ENCODE results near the gene RUSF1.

The RUSF1 gene

GRCh38 chr16:31471241-31471874 is 36.8 kb downstream of the RUSF1 start:
- TF ChIP-seq CTCF (IDR thresholded peaks at IDR 0.05; ENCODE audit: low read depth, low read length), result no peak
- in situ Hi-C loops (cut with HindIII; ENCODE audit: low sequenced_read_pairs), result loop anchor here (25.0 kb wide), 1 partner anchor 284 kb away; the partner anchor contains the start of gene FUS
- H3K4me3 ChIP-seq (ENCODE audit: low read depth, low read length), result peak overlapping the region; percentile 82
- no peak for DNase-seq (ENCODE audit: low read depth, low spot score)

- TF ChIP-seq CTCF (IDR thresholded peaks at IDR 0.05; ENCODE audit: low read depth, low read length), result no peak
- H3K4me3 ChIP-seq (ENCODE audit: low read depth, low read length), result no peak overlapping the region
- no peak for DNase-seq (ENCODE audit: low read depth, low spot score)
- in situ Hi-C loops (cut with HindIII; ENCODE audit: low sequenced_read_pairs), result loop anchor here (25.0 kb wide), 1 partner anchor 283 kb away; the partner anchor contains the start of gene FUS
Measured at GRCh38 chr16:31470615-31471014, 37.6 kb downstream of the RUSF1 start.

- TF ChIP-seq CTCF (IDR thresholded peaks at IDR 0.05; ENCODE audit: low read depth, low read length), result no peak
- DNase-seq (ENCODE audit: low read depth, low spot score), result no peak
- H3K4me3 ChIP-seq (ENCODE audit: low read depth, low read length), result no peak overlapping the region
- in situ Hi-C loops (cut with HindIII; ENCODE audit: low sequenced_read_pairs), result loop anchor here (25.0 kb wide), 1 partner anchor 281 kb away; the partner anchor contains the start of gene FUS
Measured at GRCh38 chr16:31467858-31468257, 40.3 kb downstream of the RUSF1 start.

- no peak for TF ChIP-seq CTCF (IDR thresholded peaks at IDR 0.05; ENCODE audit: low read depth, low read length)
Measured at GRCh38 chr16:31467151-31467773, 40.9 kb downstream of the RUSF1 start.

GRCh38 chr16:31466381-31466841 is 41.8 kb downstream of the RUSF1 start:
- no peak for DNase-seq (ENCODE audit: low read depth, low spot score)
- in situ Hi-C loops (cut with HindIII; ENCODE audit: low sequenced_read_pairs), result loop anchor here (25.0 kb wide), 1 partner anchor 279 kb away; the partner anchor contains the start of gene FUS
- H3K4me3 ChIP-seq (ENCODE audit: low read depth, low read length), result no peak overlapping the region
- no peak for TF ChIP-seq CTCF (IDR thresholded peaks at IDR 0.05; ENCODE audit: low read depth, low read length)

More at GRCh38 chr16:31467151-31467773, 40.9 kb downstream of the RUSF1 start:
- H3K4me3 ChIP-seq (ENCODE audit: low read depth, low read length), result no peak overlapping the region
- no peak for DNase-seq (ENCODE audit: low read depth, low spot score)
- in situ Hi-C loops (cut with HindIII; ENCODE audit: low sequenced_read_pairs), result loop anchor here (25.0 kb wide), 1 partner anchor 280 kb away; the partner anchor contains the start of gene FUS

- TF ChIP-seq CTCF (IDR thresholded peaks at IDR 0.05; ENCODE audit: low read depth, low read length), result no peak
- H3K4me3 ChIP-seq (ENCODE audit: low read depth, low read length), result no peak overlapping the region
- DNase-seq (ENCODE audit: low read depth, low spot score), result no peak
- in situ Hi-C loops (cut with HindIII; ENCODE audit: low sequenced_read_pairs), result loop anchor here (25.0 kb wide), 1 partner anchor 279 kb away; the partner anchor contains the start of gene FUS
Measured at GRCh38 chr16:31465788-31466370, 42.3 kb downstream of the RUSF1 start.
